SK-N-SH treated with all-trans-retinoic acid at 6 μM for 48 hours (cell line): ENCODE data around the gene ZBED5.
A peak's percentile ranks its signal among the peaks of the same experiment; 100 is the strongest.
"Not testable (repeated sequence)": the region's sequence is repeated elsewhere in the genome, so short reads cannot be mapped to it uniquely, and the experiment has no call there.

Source experiments
- ATAC-seq: fragments of 200-7000 bp; cut with Tn5 transposase; 3 replicates; pipeline ENCODE4 v1.9.1; 2020; ENCODE audit warnings: mild to moderate bottlenecking, moderate library complexity
- ARNTL ChIP-seq: fragments of 450-650 bp; formaldehyde crosslinking; IDR thresholded peaks from 2 replicates; pipeline ENCODE4 v1.5.0; 2020; ENCODE audit warnings: low read depth, mild to moderate bottlenecking, moderate library complexity, borderline replicate concordance
- BACH2 ChIP-seq: fragments of 250-450 bp; sonication (Bioruptor Pico); IDR thresholded peaks from 2 replicates; pipeline ENCODE4 v1.9.0; 2021; ENCODE audit warnings: mild to moderate bottlenecking, borderline replicate concordance
- CREB5 ChIP-seq: fragments of 250-450 bp; sonication (Bioruptor Pico); IDR thresholded peaks from 2 replicates; pipeline ENCODE4 v1.5.1; 2020; ENCODE audit warnings: low read depth, mild to moderate bottlenecking, moderate library complexity
- CSDC2 ChIP-seq: fragments of 250-450 bp; sonication (Bioruptor Pico); IDR thresholded peaks from 2 replicates; pipeline ENCODE4 v1.5.0; 2020; ENCODE audit warnings: mild to moderate bottlenecking, moderate library complexity
- ESRRG ChIP-seq: fragments of 250-450 bp; sonication (Bioruptor Pico); IDR thresholded peaks from 2 replicates; pipeline ENCODE4 v1.6.1; 2021; ENCODE audit warnings: mild to moderate bottlenecking
- GLIS3 ChIP-seq: fragments of 250-450 bp; sonication (Bioruptor Pico); IDR thresholded peaks from 2 replicates; pipeline ENCODE4 v1.5.0; 2020; ENCODE audit warnings: mild to moderate bottlenecking, moderate library complexity
- ISL1 ChIP-seq: fragments of 250-450 bp; sonication (Bioruptor Pico); IDR thresholded peaks from 2 replicates; pipeline ENCODE4 v2.1.2; 2022; ENCODE audit warnings: mild to moderate bottlenecking, moderate library complexity
- OSR1 ChIP-seq: fragments of 250-450 bp; sonication (Bioruptor Pico); IDR thresholded peaks from 2 replicates; pipeline ENCODE4 v1.8.0; 2022; ENCODE audit warnings: moderate library complexity, mild to moderate bottlenecking, inconsistent platforms
- PATZ1 ChIP-seq: fragments of 250-450 bp; sonication (Bioruptor Pico); IDR thresholded peaks from 2 replicates; pipeline ENCODE4 v1.8.0; 2020; ENCODE audit warnings: mild to moderate bottlenecking, moderate library complexity, borderline replicate concordance
- POU6F1 ChIP-seq: fragments of 250-450 bp; sonication (Bioruptor Pico); IDR thresholded peaks from 2 replicates; pipeline ENCODE4 v1.8.0; 2021; ENCODE audit warnings: low read depth, mild to moderate bottlenecking, moderate library complexity, borderline replicate concordance
- PPARA ChIP-seq: fragments of 250-450 bp; sonication (Bioruptor Pico); IDR thresholded peaks from 2 replicates; pipeline ENCODE4 v1.5.0; 2020; ENCODE audit warnings: mild to moderate bottlenecking, borderline replicate concordance
- RARB ChIP-seq: fragments of 250-450 bp; sonication (Bioruptor Pico); IDR thresholded peaks from 2 replicates; pipeline ENCODE4 v1.8.0; 2021; ENCODE audit warnings: mild to moderate bottlenecking, moderate library complexity
- TCF4 ChIP-seq: fragments of 250-450 bp; sonication (Bioruptor Pico); IDR thresholded peaks from 2 replicates; pipeline ENCODE4 v1.8.0; 2021; ENCODE audit warnings: mild to moderate bottlenecking, moderate library complexity, borderline replicate concordance
- TOX ChIP-seq: fragments of 250-450 bp; sonication (Bioruptor Pico); IDR thresholded peaks from 2 replicates; pipeline ENCODE4 v1.8.0; 2021; ENCODE audit warnings: mild to moderate bottlenecking, moderate library complexity, borderline replicate concordance
- TSHZ2 ChIP-seq: fragments of 250-450 bp; sonication (Bioruptor Pico); IDR thresholded peaks from 2 replicates; pipeline ENCODE4 v1.5.0; 2020; ENCODE audit warnings: mild to moderate bottlenecking, moderate library complexity
- ZC3H10 ChIP-seq: fragments of 250-450 bp; sonication (Bioruptor Pico); IDR thresholded peaks from 2 replicates; pipeline ENCODE4 v1.5.1; 2021; ENCODE audit warnings: mild to moderate bottlenecking, moderate library complexity
- ZFP3 ChIP-seq: fragments of 250-450 bp; sonication (Bioruptor Pico); IDR thresholded peaks from 2 replicates; pipeline ENCODE4 v1.5.0; 2020; ENCODE audit warnings: mild to moderate bottlenecking, moderate library complexity
- ZFP30 ChIP-seq: fragments of 450-650 bp; formaldehyde crosslinking; IDR thresholded peaks from 2 replicates; pipeline ENCODE4 v1.5.0; 2022; ENCODE audit warnings: mild to moderate bottlenecking, moderate library complexity
- ZNF565 ChIP-seq: fragments of 450-650 bp; formaldehyde crosslinking; conservative IDR thresholded peaks from 2 replicates; pipeline ENCODE4 v1.5.0; 2020; ENCODE audit warnings: low read depth, mild to moderate bottlenecking, moderate library complexity
- ZNF70 ChIP-seq: fragments of 450-650 bp; formaldehyde crosslinking; IDR thresholded peaks from 2 replicates; pipeline ENCODE4 v1.5.0; 2020; ENCODE audit warnings: mild to moderate bottlenecking, moderate library complexity
- ZNF8 ChIP-seq: fragments of 450-650 bp; formaldehyde crosslinking; IDR thresholded peaks from 2 replicates; pipeline ENCODE4 v1.5.0; 2020; ENCODE audit warnings: mild to moderate bottlenecking, moderate library complexity

ZBED5 gene

GRCh38 chr11:10892250-10892649, 34.4 kb upstream of the ZBED5 start:
- no peak for ATAC-seq
- TF ChIP-seq TCF4 (CRISPR knock-in tag): no peak

GRCh38 chr11:10891151-10891720, 33.4 kb upstream of the ZBED5 start:
- no peak for ATAC-seq
- TF ChIP-seq ZFP30 (CRISPR knock-in tag) (no peak), CREB5 (CRISPR knock-in tag) (no peak), OSR1 (no peak), ISL1 (CRISPR knock-in tag) (no peak), ZC3H10 (CRISPR knock-in tag) (no peak), ZNF8 (no peak), BACH2 (CRISPR knock-in tag) (no peak), CSDC2 (no peak), GLIS3 (CRISPR knock-in tag) (no peak), TCF4 (CRISPR knock-in tag) (no peak), ESRRG (no peak), ZNF565 (CRISPR knock-in tag) (no peak), TOX (CRISPR knock-in tag) (no peak), PATZ1 (CRISPR knock-in tag) (no peak), PPARA (no peak), ZNF70 (CRISPR knock-in tag) (no peak), ARNTL (no peak), TSHZ2 (CRISPR knock-in tag) (no peak), RARB (CRISPR knock-in tag) (no peak)
- TF ChIP-seq, all 23 proteins: peak for 0

GRCh38 chr11:10890083-10890482, 32.2 kb upstream of the ZBED5 start:
- not testable (repeated sequence) for ATAC-seq

GRCh38 chr11:10887307-10887706, 29.5 kb upstream of the ZBED5 start:
- ATAC-seq: no peak
- TF ChIP-seq GLIS3 (CRISPR knock-in tag) (no peak), ESRRG (peak; percentile 71; the same call in 1 of the 2 replicates), PPARA (peak; percentile 62; the same call in 1 of the 2 replicates), TCF4 (CRISPR knock-in tag) (no peak), CSDC2 (peak; percentile 97), ZFP3 (CRISPR knock-in tag) (peak; percentile 73; the same call in 1 of the 2 replicates), RARB (CRISPR knock-in tag) (0 out of 2 replicates have a peak, but pooled peaks have one; percentile 25), BACH2 (CRISPR knock-in tag) (peak; percentile 89; the same call in 1 of the 2 replicates), OSR1 (no peak), ZNF70 (CRISPR knock-in tag) (no peak), ARNTL (no peak), TOX (CRISPR knock-in tag) (peak; percentile 69; the same call in 1 of the 2 replicates), POU6F1 (CRISPR knock-in tag) (peak; percentile 63; the same call in 1 of the 2 replicates), ZC3H10 (CRISPR knock-in tag) (peak; percentile 72), TSHZ2 (CRISPR knock-in tag) (no peak), CREB5 (CRISPR knock-in tag) (peak; percentile 62; the same call in 1 of the 2 replicates)
